GM13976 (cell line): ENCODE results near the gene TCOF1.

Source experiments
- DNase-seq: peaks from one replicate; pipeline ENCODE4 v3.0.0; 2012; ENCODE audit warnings: low spot score
- in situ Hi-C: fragments of 300-500 bp; cut with MboI; formaldehyde crosslinking; loops from one replicate; pipeline ENCODE4 v1.12.0; 2022; ENCODE audit warnings: low sequenced_read_pairs, mixed read lengths, inconsistent platforms; ENCODE audit not compliant: unreplicated experiment
- TF ChIP-seq, protein P1 (sequence below): IDR thresholded peaks from 2 replicates; pipeline ENCODE4 v1.5.1; 2012; ENCODE audit warnings: borderline replicate concordance, mild to moderate bottlenecking; ENCODE audit not compliant: insufficient read depth; ENCODE audit errors: extremely low read depth, missing control alignments, control extremely low read depth

The TCOF1 gene

DNA sequence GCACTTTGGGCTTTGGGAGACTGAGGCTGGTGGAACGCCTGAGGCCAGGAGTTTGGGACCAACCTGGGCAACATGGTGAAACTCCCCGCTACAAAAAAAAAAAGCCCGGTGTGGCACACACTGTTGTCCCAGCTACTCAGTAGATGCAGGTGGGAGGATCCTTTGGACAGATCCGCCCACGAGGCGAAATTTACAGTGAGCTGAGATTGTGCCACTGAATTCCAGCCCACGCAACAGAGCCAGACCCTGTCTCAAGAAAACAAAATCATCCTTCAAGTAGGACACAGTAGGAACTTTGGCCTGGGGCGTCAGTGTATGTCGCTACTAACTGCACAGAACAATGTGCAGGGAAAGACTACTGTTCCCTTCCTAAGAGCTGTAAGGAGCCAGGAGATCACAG lies 87.3 kb downstream of the TCOF1 start:
- TF ChIP-seq, protein P1, sequence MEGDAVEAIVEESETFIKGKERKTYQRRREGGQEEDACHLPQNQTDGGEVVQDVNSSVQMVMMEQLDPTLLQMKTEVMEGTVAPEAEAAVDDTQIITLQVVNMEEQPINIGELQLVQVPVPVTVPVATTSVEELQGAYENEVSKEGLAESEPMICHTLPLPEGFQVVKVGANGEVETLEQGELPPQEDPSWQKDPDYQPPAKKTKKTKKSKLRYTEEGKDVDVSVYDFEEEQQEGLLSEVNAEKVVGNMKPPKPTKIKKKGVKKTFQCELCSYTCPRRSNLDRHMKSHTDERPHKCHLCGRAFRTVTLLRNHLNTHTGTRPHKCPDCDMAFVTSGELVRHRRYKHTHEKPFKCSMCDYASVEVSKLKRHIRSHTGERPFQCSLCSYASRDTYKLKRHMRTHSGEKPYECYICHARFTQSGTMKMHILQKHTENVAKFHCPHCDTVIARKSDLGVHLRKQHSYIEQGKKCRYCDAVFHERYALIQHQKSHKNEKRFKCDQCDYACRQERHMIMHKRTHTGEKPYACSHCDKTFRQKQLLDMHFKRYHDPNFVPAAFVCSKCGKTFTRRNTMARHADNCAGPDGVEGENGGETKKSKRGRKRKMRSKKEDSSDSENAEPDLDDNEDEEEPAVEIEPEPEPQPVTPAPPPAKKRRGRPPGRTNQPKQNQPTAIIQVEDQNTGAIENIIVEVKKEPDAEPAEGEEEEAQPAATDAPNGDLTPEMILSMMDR, result no peak
- in situ Hi-C loops, result no loop called here
- DNase-seq, result no peak

DNA sequence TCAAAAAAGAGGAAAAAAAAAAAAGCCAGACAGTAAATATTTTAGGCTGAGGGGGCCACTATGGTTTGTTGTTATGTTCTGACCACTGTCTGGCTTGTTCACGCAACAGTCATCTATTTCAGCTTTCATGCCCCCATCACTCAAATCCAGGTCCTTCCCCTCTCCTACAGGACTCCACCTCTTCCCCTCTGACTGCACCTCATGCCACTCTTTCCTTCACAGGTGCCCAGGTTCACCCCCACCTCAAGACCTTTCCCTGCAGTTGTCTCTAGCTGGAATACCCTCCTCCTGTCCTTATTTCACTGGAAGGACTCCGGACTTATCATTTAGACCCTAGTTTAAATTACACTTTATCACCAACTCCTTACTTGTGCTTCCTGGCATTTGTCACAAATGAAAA lies 88.6 kb downstream of the TCOF1 start:
- in situ Hi-C loops, result no loop called here
- DNase-seq, result no peak
- TF ChIP-seq, protein P1, result no peak

DNA sequence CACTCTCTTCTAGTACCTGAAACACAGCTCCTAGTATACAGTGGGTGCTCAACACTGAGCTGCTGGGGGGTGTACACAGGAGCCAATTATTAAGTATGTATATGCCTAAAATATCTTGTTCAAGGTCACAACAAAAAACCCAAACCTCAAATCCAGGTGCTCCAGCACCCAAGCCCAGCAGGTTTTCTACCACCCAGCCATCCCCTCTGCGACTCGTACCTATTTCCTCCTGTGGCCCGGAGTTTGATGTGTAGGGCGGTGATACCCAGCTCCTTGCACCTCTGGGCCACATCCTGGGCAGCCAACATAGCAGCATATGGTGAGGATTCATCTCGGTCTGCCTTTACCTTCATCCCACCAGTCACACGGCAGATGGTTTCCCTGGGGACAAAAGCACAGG lies 89.1 kb downstream of the TCOF1 start:
- TF ChIP-seq, protein P1, result no peak
- in situ Hi-C loops, result no loop called here
- no peak for DNase-seq

DNA sequence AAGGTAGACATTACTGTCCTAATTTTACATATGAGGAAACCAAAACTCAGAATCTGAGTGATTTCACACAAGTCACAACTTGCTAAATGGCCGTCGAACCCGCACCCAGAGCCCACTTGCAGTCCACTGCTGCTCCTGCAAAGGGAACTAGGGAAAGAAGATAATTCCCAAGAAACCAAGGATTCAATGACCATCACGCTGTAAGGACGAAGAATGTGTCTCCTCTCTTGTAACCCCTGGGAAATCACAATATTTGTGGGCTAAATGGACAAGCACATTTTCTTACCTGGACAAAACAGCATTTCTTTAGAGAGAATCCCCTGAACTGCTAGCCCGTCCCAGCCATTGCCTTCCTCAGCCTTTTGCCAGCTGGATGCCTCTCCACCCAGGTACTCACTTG lies 89.7 kb downstream of the TCOF1 start:
- no peak for DNase-seq
- in situ Hi-C loops, result no loop called here
- TF ChIP-seq, protein P1, result no peak

DNA sequence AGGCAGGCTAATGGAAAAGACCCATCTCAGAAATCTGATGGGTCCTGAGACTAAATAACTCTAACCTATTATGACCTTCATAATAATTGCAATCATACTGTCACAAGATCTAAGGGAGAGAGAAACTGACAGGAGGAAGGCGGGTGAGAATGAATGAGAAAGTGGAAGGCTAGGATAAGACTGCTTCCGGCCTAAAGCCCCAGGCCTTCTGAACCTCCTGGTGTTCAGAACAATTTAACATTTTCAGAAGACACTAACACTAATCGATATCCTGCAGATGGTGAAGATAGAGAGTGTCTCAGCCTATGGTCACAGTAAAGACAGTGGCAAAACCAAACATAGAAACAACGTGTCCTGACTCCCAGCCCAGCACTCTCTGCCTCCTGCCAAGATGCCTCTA lies 90.8 kb downstream of the TCOF1 start:
- TF ChIP-seq, protein P1, result no peak
- in situ Hi-C loops, result no loop called here
- no peak for DNase-seq

DNA sequence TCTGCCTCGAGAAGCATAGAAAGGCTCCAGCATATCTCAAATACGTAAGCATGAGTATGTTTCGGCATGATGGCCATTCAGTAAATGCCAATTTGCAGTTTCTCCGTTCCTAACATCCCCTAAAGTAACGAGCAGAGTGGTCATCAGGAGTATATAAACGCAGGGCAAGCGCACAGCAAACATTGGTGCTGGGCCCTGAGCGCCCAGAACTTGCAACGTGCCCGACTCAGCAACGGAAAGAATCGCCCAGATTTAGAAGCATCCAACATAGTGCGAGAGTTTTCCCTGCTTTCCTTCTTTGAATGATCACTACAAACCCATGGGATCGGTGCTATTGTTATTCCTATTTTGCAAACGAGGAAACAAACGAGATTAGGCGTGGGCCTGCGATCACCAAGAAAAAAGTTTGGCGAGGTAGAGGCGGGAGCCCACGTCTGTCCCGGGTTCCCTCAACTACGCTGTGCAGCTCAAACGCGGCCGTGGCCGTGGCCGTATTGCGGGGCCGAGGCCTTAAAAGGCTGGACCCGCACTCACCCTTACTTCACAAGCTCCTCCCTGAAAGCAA lies 91.5 kb downstream of the TCOF1 start:
- in situ Hi-C loops, result no loop called here
- no peak for DNase-seq
- TF ChIP-seq, protein P1, result no peak
